Right ventricle myocardium inferior (tissue), 1 donor: Measurements from ENCODE around the gene EPHB4. TPM values are rescaled to one million over a fixed set of nuclear protein-coding genes. Genes with fewer than 3 reads are reported as not detected.
A peak's percentile ranks its signal among the peaks of the same experiment; 100 is the strongest.
"Not testable (repeated sequence)": the region's sequence is repeated elsewhere in the genome, so short reads cannot be mapped to it uniquely, and the experiment has no call there.

Experiments
- ATAC-seq: fragments of 200-7000 bp; cut with Tn5 transposase; one replicate; pipeline ENCODE4 v1.9.1; 2020; ENCODE audit warnings: mild to moderate bottlenecking, moderate library complexity
- DNase-seq: peaks from one replicate; pipeline ENCODE4 v3.0.0; 2021; ENCODE audit errors: missing footprints
- intact Hi-C: fragments of 100-400 bp; cut with DNase I; formaldehyde crosslinking; loops from one replicate; pipeline ENCODE4 v1.11.0; 2022
- total RNA-seq: library from RNA; stranded (reverse); fragmentation: NEBNext Ultra II Directional; extraction: Animal tissue kit (Norgen Biotek cat#: 25700); gene quantifications from one replicate; pipeline ENCODE4 v1.2.1, GENCODE V29; 2021
- donor health status: DM: no; HTN: yes; CAD: no; lungs with severe emphysema.

Gene EPHB4
- total RNA-seq, 1 donor from 2014 or later: 27.0 TPM

DNA sequence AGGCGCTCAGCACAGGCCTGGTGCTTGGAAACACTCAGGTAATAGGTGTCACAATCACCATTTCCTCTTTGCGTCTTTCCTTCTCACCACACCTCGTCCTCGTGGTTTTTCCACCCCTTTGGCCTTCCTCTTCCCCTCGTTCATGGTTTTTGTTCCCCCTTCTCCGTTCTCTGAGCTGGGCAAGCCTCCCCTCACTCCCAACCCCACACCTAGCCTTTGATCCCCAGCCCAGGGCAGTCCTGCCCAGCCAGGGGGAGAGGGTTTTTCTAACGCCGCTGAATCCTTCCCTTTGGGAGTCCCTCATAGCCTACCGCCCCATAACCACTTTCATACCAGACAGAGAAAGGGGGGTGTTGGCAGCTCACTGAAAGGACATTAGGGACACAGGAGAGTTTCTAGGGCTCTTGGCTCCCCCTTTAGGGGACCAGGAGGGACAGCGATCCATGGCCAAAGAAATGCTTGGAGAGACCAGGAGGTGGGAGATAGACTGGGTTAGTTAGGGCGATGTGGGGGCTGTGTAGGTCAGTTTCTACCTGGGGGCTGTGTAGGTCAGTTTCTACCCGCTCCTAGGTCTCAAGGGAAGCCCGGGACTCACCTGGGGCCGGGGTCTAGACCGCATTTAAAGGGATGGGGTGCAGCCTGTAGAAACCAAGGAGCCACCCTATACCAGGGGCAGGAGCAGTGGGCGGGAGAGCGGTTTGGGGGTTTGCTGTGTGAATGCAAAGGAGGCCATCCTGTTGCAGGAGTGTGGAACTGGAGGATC, 1.4 kb downstream of the EPHB4 start:
- DNase-seq (peak; percentile 7), ATAC-seq (no peak)
- intact Hi-C loops: loop anchor here (2.0 kb wide), 1 partner anchor 23 kb away; no protein-coding TSS in a partner anchor

DNA sequence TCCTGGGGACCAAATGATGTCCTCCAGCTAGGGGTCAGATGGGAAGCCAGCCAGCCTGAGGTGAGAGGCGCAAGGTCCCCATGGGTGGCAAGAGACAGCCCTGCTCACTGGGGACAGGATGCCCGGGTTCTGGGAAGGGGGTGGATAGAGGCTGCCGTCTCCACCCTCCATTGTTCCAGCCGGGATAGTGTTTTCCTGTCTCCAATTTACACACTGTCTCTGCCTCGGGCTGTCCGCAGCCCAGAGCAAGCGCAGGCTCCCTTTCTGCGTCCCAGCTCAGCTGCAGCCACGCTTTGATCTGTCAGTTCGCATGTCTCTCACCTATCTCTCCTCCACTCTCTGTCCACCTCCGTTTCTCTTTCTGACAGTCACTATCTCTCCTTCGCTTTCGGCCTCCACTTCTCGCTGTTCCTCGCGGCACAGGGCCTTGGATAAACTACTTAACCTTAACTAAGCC, 2.1 kb downstream of the EPHB4 start:
- intact Hi-C loops: no loop called here
- peak; percentile 48 for DNase-seq
- no peak for ATAC-seq

DNA sequence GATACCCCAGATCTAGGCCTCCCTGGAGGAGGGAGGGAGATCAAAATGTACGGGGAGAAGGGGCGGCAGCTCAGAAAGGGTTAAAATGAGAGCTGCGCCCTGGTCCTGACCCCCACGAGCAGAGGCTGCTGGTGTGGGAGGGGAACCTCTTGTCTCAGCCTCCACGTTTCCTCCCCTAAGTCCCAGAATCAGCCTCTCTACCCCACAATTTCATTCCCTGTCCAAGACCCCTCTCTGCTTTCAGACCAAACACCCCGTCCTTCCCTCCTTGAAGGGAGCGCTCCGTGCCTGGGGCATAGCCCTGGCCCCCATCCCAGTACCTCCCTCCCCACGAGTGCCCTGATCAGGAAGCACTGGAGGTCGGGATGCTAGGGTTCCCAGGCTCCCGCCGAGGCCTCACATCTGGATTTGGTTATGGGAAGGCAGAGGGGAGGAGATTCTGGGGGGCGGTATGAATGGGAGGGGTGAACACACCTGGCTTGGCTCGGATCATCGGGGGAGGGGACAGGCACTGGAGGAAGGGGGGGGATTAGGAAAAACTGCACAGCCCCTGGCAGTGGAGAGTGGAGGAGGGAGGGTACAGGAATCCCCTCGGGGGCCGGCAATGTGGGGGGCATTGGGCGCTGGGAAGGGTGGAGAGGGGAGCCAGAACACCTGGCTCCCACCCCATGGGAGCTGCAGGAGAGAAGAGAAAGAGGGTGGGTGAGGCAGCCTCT, 2.7 kb downstream of the EPHB4 start:
- DNase-seq (peak; percentile 31), ATAC-seq (no peak)
- intact Hi-C loops: no loop called here

DNA sequence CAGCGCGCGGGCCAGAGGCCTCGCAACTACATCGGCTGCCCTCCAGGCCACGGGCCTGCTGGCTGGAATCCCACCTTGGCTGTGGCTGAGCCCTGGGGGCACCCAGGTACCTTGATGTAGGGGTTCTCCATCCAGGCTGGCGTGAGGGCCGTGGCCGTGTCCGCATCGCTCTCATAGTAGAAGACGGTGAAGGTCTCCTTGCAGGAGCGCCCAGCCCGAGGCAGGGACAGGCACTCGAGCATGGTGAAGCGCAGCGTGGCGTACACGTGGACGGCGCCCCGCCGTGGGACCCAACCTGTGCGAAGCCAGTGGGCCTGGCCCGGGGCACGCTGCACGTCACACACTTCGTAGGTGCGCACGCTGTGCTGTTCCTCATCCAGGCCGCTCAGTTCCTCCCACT, 3.8 kb downstream of the EPHB4 start:
- intact Hi-C loops: no loop called here
- ATAC-seq (no peak), DNase-seq (no peak)

DNA sequence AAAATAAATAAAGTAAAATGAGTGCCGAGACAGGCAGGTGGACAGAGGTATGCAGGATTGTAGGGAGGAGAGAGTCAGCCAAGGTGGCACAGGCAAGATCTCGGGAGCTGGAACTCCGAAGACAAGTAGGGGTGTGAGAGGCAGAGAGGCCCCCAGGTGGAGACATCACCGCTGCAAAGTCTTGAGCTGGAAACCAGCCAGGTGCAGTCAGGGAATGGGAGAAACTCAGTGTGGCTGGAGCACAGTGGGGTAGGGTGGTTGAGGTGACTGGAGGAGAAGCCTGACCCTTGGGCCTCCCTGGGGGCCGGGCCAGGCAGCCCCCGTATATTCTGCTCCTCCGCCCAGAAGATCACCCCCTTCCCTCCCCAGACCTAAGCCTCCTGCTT, 4.2 kb downstream of the EPHB4 start:
- intact Hi-C loops: no loop called here
- DNase-seq (no peak), ATAC-seq (no peak)

DNA sequence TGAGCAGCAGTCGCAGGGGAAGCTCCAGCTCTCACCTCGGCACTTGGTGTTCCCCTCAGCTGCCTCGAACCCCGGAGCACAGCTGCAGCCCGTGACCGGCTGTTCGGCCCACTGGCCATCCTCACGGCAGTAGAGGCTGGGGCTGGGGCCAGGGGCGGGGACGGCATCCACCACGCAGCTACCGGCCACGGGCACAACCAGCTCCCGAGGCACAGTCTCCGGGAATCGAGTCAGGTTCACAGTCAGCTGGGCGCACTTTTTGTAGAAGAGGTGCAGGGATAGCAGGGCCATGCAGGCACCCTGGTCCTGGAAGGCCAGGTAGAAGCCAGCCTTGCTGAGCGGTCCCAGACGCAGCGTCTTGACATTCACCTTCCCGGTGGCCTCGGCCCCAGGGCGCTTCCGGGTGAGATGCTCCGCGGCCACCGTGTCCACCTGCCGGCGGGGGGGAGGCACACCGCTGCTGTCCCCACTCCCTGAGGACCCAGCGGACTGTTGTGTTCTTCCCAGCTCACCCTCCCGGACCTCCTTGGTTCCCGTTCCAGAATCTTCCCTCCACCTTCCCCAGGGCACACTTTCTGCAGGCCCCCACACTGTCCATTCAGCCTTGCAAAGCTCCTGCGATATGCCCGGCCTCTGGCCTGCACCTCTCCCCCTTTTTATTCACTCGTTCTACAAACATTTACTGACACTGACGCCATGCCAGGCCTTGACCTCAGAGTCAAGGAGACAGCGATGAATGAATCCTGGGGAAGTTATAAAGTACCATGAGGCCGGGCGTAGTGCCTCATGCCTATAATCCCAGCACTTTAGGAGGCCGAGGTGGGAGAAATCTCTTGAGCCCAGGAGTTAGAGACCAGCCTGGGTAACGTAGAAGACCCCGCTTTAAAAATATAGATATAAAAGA, 4.8 kb downstream of the EPHB4 start:
- DNase-seq (no peak), ATAC-seq (no peak)
- intact Hi-C loops: no loop called here

DNA sequence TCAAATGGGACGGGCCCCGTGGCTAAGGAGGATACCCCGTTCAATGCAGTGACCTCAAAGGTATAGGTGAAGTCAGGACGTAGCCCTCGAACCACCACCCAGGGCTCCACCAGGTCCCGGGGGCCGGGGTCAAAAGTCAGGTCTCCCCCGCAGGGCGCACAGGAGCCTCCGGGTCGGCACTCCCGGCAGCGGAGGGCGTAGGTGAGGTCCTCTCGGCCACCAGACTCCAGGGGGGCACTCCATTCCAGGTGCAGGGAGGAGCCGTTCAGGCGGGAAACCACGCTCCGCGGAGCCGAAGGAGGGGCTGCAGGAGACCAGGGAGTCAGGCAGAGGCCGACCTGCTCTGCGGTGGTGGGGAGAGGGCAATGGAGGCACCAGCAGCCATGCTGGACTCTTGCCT, 7.7 kb downstream of the EPHB4 start:
- intact Hi-C loops: no loop called here
- no peak for ATAC-seq
- no peak for DNase-seq

DNA sequence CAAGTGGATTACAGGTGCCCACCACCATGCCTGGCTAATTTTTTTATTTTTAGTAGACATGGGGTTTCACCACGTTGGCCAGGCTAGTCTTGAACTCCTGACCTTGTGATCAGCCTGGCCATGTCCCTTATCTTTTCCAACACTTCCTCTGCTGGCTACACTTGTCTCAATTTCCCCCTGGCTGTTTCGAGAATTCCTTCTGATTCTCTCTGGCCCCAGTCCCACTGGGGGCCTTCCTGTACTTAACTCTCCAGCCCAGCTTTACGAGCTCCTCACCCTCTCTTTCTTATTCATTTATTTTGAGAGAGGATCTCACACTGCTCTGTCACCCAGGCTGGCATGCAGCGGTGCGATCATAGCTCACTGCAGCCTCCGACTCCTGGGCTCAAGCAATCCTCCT, 8.5 kb downstream of the EPHB4 start:
- ATAC-seq (no peak), DNase-seq (no peak)
- intact Hi-C loops: no loop called here

DNA sequence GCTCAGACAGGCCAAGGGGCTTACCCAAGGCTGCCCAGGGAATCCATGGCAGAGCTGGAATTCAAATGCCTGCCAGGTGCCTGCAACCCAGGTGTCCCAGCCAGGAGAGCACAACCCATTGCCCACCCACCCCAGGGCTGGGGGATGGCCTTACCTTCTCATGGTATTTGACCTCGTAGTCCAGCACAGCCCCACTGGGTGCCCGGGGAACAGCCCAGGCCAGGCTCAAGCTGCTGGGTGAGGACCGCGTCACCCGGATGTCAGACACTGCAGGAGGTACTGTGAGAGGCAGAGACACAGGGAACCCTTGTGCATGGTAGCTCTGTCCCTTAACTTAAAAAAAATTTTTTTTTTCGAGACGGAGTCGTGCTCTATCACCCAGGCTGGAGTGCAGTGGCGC, 9.0 kb downstream of the EPHB4 start:
- DNase-seq (no peak), ATAC-seq (no peak)
- intact Hi-C loops: no loop called here

DNA sequence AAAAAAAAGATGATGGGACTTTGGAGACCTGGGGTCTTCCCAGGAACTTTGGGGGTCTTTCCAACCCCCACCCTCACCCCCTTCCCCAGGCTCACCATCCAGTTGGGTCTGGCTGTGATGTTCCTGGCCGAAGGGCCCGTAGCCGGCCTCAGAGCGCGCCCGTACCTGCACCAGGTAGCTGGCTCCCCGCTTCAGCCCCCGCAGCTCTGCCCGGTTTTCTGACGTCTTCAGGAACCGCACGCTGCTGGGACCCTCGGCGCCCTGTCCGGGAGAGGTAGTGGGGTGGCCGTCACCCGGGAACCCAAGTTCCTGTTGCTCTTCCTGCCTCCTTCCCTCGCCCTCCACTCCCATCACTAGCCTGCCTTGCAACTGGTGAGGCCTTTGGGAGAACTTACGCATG, 10.2 kb downstream of the EPHB4 start:
- DNase-seq (no peak), ATAC-seq (no peak)
- intact Hi-C loops: no loop called here

DNA sequence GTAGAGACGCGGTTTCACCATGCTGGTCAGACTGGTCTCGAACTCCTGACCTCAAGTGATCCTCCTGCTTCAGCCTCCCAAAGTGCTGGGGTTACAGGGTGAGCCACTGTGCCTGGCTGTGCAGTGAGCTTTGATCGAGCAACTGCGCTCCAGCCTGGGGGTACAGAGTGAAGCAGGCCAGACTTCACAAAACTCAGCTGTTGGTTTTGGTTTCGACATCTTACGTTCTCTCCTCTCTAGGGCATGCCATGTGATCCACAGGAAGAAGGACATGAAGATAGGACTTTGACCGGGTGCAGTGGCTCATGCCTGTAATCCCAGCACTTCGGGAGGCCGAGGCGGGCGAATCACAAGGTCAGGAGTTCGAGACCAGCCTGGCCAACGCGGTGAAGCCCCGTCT, 10.8 kb downstream of the EPHB4 start:
- DNase-seq: peak; percentile 17
- intact Hi-C loops, ATAC-seq: not testable (repeated sequence)

DNA sequence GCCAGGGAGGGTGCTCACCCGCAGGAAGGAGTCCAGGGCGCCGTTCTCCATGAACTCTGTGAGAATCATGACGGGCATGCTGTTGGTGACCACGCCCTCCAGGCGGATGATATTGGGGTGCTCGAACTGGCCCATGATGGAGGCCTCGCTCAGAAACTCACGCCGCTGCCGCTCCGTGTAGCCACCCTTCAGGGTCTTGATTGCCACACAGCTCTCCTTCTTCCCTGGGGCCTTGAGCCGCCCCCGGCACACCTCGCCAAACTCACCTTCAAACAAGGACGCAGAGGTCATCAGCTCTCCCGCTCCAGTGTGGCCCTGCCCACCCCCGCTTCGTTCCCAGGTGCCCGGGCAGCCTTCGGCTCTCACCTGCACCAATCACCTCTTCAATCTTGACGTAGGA, 14.6 kb downstream of the EPHB4 start:
- intact Hi-C loops: no loop called here
- no peak for ATAC-seq

DNA sequence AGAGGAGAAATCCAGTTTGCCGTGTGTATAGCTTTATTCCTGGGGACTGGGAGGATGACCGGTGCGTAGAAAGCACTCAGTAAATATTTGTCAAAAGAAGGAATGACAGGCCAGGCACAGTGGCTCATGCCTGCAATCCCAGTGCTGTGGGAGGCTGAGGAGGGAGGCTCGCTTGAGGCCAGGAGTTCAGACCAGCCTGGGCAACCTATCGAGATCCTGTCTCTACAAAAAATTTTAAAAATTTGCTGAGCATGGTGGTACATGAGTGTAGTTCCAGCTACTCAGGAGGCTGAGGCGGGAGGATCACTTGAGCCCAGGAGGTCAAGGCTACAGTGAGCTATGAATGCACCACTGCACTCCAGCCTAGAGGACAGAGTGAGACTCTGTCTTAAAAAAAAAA, 15.8 kb downstream of the EPHB4 start:
- ATAC-seq: no peak
- no peak for DNase-seq
- intact Hi-C loops: no loop called here

More for the DNA sequence above, 14.6 kb downstream of the EPHB4 start:
- DNase-seq: peak; percentile 53

DNA sequence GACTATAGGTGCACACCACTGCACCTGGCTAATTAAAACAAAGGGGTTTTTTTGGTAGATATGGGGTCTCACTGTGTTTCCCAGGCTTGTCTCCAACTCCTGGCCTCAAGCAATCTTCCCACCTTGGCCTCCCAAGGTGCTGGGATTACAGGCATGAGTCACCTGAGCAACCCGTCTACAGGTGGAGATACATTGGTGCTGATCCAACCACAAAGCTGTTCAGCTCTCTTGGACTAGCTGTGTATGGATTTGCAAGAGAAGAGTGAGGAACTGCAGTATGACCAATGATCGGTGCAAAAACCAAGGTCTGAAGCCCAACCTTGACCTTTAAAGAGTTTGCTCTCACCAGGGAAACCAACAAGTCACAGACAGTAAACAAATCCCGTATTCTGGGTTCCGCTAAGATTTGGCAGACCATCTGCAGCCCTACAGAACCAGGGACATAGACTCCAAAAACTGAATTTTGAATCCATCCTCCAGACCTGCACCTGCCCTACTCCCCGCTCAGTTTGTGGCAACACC, 18.9 kb downstream of the EPHB4 start:
- DNase-seq (peak; percentile 20), ATAC-seq (no peak)
- intact Hi-C loops: no loop called here

DNA sequence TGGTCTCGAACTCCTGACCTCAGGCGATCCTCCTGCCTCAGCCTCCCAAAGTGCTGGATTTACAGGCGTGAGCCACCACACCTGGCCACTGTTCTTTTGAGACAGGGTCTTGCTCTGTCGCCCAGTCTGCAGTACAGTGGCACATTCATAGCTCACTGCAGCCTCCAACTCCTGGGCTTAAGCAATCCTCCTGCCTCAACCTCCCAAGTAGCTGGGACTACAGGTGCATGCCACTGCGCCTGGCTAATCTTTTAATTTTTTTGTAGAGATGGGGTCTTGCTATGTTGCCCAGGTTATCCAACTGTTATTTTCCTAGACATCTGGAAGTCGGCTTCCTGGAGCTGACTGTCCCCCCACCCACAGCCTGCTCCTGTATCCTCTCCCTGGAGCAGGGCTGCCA, 20.4 kb downstream of the EPHB4 start:
- intact Hi-C loops, ATAC-seq, DNase-seq: not testable (repeated sequence)

DNA sequence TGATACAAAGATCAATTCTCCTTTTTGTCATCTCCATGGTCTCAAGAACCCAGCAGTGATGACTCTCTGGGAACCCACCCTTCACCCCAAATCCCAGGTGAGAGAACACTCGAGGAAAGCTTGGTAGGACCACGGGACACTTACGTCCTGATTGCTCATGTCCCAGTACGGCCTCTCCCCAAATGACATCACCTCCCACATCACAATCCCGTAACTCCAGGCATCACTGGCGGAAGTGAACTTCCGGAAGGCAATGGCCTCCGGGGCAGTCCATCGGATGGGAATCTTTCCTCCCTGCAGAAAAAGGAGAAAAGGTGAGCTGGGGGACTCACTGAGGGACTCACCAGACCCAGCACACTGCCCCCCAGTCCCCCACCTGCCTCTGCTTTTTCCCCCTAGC, 21.0 kb downstream of the EPHB4 start:
- intact Hi-C loops: no loop called here
- ATAC-seq: no peak
- DNase-seq: no peak

DNA sequence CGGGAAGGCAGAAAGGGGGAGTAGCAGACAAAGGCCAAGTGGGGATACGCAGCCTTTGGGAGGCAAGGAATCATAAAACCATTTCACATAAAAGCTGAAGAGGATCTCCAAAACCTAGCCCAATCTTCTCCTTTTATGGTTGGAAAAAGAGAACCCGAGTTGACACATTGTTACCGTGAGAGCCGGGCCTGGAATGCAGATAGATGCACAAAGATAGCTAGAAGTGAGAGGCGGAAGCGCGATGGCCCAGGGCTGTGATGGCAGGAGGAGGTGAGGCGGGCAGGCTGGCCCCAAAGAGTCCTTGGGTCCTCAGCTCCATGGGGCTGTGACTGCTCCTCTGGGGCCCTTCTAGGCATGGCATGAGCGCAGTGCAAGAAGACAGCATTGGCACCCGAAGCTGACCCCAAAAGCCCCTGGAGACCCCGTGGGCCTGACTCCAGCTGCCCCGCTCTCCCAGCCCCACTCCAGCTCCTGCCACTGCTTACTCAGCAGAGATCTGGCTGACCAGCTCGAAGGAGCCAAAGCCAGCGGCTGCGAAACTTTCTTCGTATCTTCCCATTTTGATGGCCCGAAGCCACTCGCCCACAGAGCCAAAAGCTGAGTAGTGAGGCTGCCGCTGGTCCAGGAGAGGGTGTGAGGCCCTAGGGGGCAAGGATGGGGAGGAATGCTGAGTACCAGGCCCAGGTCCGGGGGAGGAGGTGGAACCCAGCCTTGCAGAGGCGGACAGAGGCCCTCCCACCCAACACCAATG, 22.5 kb downstream of the EPHB4 start:
- DNase-seq: peak; percentile 74
- ATAC-seq: no peak
- intact Hi-C loops: no loop called here

DNA sequence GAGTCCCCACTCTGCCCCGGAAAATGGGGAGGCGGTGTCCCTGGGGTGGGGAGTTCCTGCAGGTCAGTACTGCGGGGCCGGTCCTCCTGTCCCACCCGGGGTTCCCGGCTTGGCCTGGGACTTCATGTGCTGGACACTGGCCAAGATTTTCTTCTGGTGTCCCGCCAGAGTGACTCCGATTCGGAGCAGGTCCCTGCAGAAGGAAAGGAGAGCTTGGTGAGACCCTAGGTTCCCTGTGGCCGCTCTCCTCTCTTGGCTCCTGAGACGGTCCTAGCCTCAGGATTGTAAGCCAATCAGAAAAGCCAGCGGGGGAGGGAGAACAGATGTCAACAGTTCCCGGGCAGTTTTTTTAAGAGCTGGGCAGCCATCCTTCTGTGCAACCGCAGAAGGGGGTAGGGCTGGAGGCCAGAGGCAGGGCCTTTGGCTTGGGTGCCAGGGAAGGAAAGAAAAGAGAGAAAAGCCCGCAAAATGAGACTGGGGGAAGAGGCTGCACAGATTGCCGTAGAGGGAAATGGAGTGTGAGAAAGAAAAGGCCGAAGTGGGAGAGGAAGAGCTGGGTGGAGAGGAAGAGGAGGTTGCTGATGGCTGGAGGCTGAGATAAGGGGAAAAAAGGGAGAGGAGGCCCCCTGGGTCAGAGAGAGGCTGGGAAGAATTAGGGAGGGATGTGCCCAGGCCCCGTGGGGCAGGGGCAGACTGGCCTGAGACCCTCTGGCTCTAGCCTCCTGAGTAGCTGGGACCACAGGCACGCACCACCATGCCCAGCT, 23.7 kb downstream of the EPHB4 start:
- intact Hi-C loops: loop anchor here (2.0 kb wide), 1 partner anchor 23 kb away; the partner anchor contains the start of gene EPHB4

More for the DNA sequence above, 23.7 kb downstream of the EPHB4 start:
- DNase-seq (peak; percentile 82), ATAC-seq (peak; percentile 85)
